ENCODE data around the gene SRCAP.

SRCAP gene

GRCh38 chr16:30743716-30744115, 44.7 kb downstream of the SRCAP start:
- Histone ChIP-seq H3K4me1 (ENCODE audit: insufficient read depth, low read length, severe bottlenecking) (peaks cover 8% of the 10 kb centered on the region), H3K27ac (ENCODE audit: low read depth, low read length, poor library complexity, severe bottlenecking) (no peak overlapping the region), H3K9me3 (ENCODE audit: low read length) (no peaks in the 10 kb centered on the region), H3K36me3 (ENCODE audit: insufficient read depth, low read length) (peaks cover 43% of the 10 kb centered on the region), H3K27me3 (ENCODE audit: insufficient read depth, low read length) (no peaks in the 10 kb centered on the region), H2AFZ (ENCODE audit: low read length) (no peak overlapping the region), H3K4me3 (ENCODE audit: low read depth, low read length, poor library complexity, severe bottlenecking) (no peak overlapping the region), H3K79me2 (ENCODE audit: insufficient read depth, low read length) (peaks cover 3% of the 10 kb centered on the region; the same call in 1 of the 2 replicates), H3K9me2 (ENCODE audit: low read depth, low read length) (no peaks in the 10 kb centered on the region), H3F3A (ENCODE audit: insufficient read depth, low read length) (peaks cover 4% of the 10 kb centered on the region; the same call in 1 of the 2 replicates), H3K9ac (ENCODE audit: low read length) (no peak overlapping the region), H4K20me1 (ENCODE audit: insufficient read depth, low read length) (no peaks in the 10 kb centered on the region), H3K4me2 (ENCODE audit: low read length) (no peak overlapping the region)
- TF ChIP-seq, protein P1, sequence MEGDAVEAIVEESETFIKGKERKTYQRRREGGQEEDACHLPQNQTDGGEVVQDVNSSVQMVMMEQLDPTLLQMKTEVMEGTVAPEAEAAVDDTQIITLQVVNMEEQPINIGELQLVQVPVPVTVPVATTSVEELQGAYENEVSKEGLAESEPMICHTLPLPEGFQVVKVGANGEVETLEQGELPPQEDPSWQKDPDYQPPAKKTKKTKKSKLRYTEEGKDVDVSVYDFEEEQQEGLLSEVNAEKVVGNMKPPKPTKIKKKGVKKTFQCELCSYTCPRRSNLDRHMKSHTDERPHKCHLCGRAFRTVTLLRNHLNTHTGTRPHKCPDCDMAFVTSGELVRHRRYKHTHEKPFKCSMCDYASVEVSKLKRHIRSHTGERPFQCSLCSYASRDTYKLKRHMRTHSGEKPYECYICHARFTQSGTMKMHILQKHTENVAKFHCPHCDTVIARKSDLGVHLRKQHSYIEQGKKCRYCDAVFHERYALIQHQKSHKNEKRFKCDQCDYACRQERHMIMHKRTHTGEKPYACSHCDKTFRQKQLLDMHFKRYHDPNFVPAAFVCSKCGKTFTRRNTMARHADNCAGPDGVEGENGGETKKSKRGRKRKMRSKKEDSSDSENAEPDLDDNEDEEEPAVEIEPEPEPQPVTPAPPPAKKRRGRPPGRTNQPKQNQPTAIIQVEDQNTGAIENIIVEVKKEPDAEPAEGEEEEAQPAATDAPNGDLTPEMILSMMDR (IDR thresholded peaks at IDR 0.05; ENCODE audit: low read length) = no peak
- no peak for TF ChIP-seq EZH2 (IDR thresholded peaks at IDR 0.05; ENCODE audit: borderline replicate concordance, low read length)

GRCh38 chr16:30744183-30744582, 45.2 kb downstream of the SRCAP start:
- Histone ChIP-seq H3F3A (ENCODE audit: insufficient read depth, low read length) (peaks cover 4% of the 10 kb centered on the region; the same call in 1 of the 2 replicates), H3K9me2 (ENCODE audit: low read depth, low read length) (no peaks in the 10 kb centered on the region), H2AFZ (ENCODE audit: low read length) (no peak overlapping the region), H3K4me2 (ENCODE audit: low read length) (no peak overlapping the region), H3K4me1 (ENCODE audit: insufficient read depth, low read length, severe bottlenecking) (peaks cover 10% of the 10 kb centered on the region), H3K27ac (ENCODE audit: low read depth, low read length, poor library complexity, severe bottlenecking) (no peak overlapping the region), H3K4me3 (ENCODE audit: low read depth, low read length, poor library complexity, severe bottlenecking) (no peak overlapping the region), H3K9me3 (ENCODE audit: low read length) (no peaks in the 10 kb centered on the region), H3K27me3 (ENCODE audit: insufficient read depth, low read length) (no peaks in the 10 kb centered on the region), H3K79me2 (ENCODE audit: insufficient read depth, low read length) (peaks cover 4% of the 10 kb centered on the region; the same call in 1 of the 2 replicates), H3K36me3 (ENCODE audit: insufficient read depth, low read length) (peaks cover 38% of the 10 kb centered on the region), H3K9ac (ENCODE audit: low read length) (no peak overlapping the region), H4K20me1 (ENCODE audit: insufficient read depth, low read length) (no peaks in the 10 kb centered on the region)
- TF ChIP-seq, protein P1 (IDR thresholded peaks at IDR 0.05; ENCODE audit: low read length) = no peak
- TF ChIP-seq EZH2 (IDR thresholded peaks at IDR 0.05; ENCODE audit: borderline replicate concordance, low read length) = no peak

DNA sequence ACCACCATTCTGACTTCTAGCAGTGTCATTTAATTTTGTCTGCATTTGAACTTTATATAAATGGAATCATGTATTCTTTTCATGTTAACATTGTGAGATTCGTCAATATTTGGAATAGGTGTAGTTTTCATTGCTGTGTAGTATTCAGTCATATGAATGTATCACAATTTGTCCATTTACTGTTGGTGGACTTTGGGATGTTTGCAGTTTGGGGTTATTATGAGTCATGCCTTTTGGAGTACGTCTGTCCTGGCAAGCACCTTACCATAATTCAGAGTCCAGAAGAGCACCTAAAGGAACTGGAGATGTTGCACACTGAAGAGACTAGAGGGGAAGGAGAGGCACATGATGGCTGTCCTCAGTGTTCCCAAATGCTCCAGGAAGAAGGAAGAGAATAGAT, 46.1 kb downstream of the SRCAP start:
- H3K9me3 ChIP-seq (ENCODE audit: low read length) = no peaks in the 10 kb centered on the region
- no peaks in the 10 kb centered on the region for H4K20me1 ChIP-seq (ENCODE audit: insufficient read depth, low read length)
- H3K9me2 ChIP-seq (ENCODE audit: low read depth, low read length) = no peaks in the 10 kb centered on the region
- H3F3A ChIP-seq (ENCODE audit: insufficient read depth, low read length) = peaks cover 4% of the 10 kb centered on the region; the same call in 1 of the 2 replicates
- no peaks in the 10 kb centered on the region for H3K27me3 ChIP-seq (ENCODE audit: insufficient read depth, low read length)
- H3K36me3 ChIP-seq (ENCODE audit: insufficient read depth, low read length) = peaks cover 33% of the 10 kb centered on the region; the same call in 1 of the 2 replicates
- H3K27ac ChIP-seq (ENCODE audit: low read depth, low read length, poor library complexity, severe bottlenecking) = no peak overlapping the region
- peaks cover 17% of the 10 kb centered on the region for H3K4me1 ChIP-seq (ENCODE audit: insufficient read depth, low read length, severe bottlenecking)
- peaks cover 12% of the 10 kb centered on the region for H3K79me2 ChIP-seq (ENCODE audit: insufficient read depth, low read length)
- no peak overlapping the region for H3K4me2 ChIP-seq (ENCODE audit: low read length)
- H3K4me3 ChIP-seq (ENCODE audit: low read depth, low read length, poor library complexity, severe bottlenecking) = no peak overlapping the region
- no peak overlapping the region for H2AFZ ChIP-seq (ENCODE audit: low read length)
- TF ChIP-seq, protein P1 (IDR thresholded peaks at IDR 0.05; ENCODE audit: low read length) = no peak
- no peak for TF ChIP-seq EZH2 (IDR thresholded peaks at IDR 0.05; ENCODE audit: borderline replicate concordance, low read length)
- no peak overlapping the region for H3K9ac ChIP-seq (ENCODE audit: low read length)

Measured in OCI-LY1 (cell line).